HL-60 (cell line): ENCODE results near the gene INSIG2.

Experiments
- CTCF ChIP-seq: IDR thresholded peaks from one replicate; pipeline ENCODE4 v1.5.1; 2011; ENCODE audit warnings: low read length, control low read depth, inconsistent platforms; ENCODE audit not compliant: insufficient read depth
- GABPA ChIP-seq: IDR thresholded peaks from 2 replicates; pipeline ENCODE4 v1.6.1; 2012; ENCODE audit warnings: low read depth
- POLR2AphosphoS5 ChIP-seq: IDR thresholded peaks from 2 replicates; pipeline ENCODE4 v1.6.1; 2012; ENCODE audit warnings: low read depth
- REST ChIP-seq: IDR thresholded peaks from 2 replicates; pipeline ENCODE4 v1.6.1; 2012; ENCODE audit warnings: low read depth; ENCODE audit not compliant: insufficient replicate concordance
- SPI1 ChIP-seq: IDR thresholded peaks from 2 replicates; pipeline ENCODE4 v1.6.1; 2012; ENCODE audit warnings: low read depth, mild to moderate bottlenecking, borderline replicate concordance

GRCh38 chr2:118052474-118052873 is 35.8 kb upstream of the INSIG2 start:
- no peak for TF ChIP-seq POLR2AphosphoS5
- no peak for TF ChIP-seq CTCF
- TF ChIP-seq REST, result no peak
- no peak for TF ChIP-seq SPI1
- no peak for TF ChIP-seq GABPA
